ENCODE data around the gene TSPAN4. TPM values are rescaled to one million over a fixed set of nuclear protein-coding genes. Genes with fewer than 3 reads are reported as not detected.

TSPAN4 gene
- total RNA-seq, 1 experiment from 2014 or later = 26.9 TPM

GRCh38 chr11:893008-893654 lies 50.5 kb downstream of the TSPAN4 start:
- H3K4me3 ChIP-seq = no peak overlapping the region
- H3K36me3 ChIP-seq = no peaks in the 10 kb centered on the region
- peaks cover 33% of the 10 kb centered on the region for H3K4me1 ChIP-seq
- H3K27me3 ChIP-seq = no peaks in the 10 kb centered on the region
- H3K27ac ChIP-seq = no peak overlapping the region
- H3K9me3 ChIP-seq (replicated peaks) = no peaks in the 10 kb centered on the region
- DNase-seq = no peak

- H3K27me3 ChIP-seq = no peaks in the 10 kb centered on the region
- no peak overlapping the region for H3K4me3 ChIP-seq
- peaks cover 12% of the 10 kb centered on the region; the same call in 1 of the 2 replicates for H3K36me3 ChIP-seq
- H3K9me3 ChIP-seq (replicated peaks) = no peaks in the 10 kb centered on the region
- H3K27ac ChIP-seq = no peak overlapping the region
- H3K4me1 ChIP-seq = peaks cover 24% of the 10 kb centered on the region
- DNase-seq = no peak
Measured at GRCh38 chr11:894575-895201, 52.0 kb downstream of the TSPAN4 start.

GRCh38 chr11:895331-896110 lies 52.9 kb downstream of the TSPAN4 start:
- Histone ChIP-seq H3K9me3 (replicated peaks) (no peaks in the 10 kb centered on the region), H3K27ac (no peak overlapping the region), H3K4me3 (no peak overlapping the region), H3K36me3 (peaks cover 20% of the 10 kb centered on the region; the same call in 1 of the 2 replicates), H3K4me1 (peaks cover 16% of the 10 kb centered on the region), H3K27me3 (no peaks in the 10 kb centered on the region)
- no peak for DNase-seq

GRCh38 chr11:897253-898142 lies 54.8 kb downstream of the TSPAN4 start:
- H3K27me3 ChIP-seq = no peaks in the 10 kb centered on the region
- H3K36me3 ChIP-seq = peaks cover 26% of the 10 kb centered on the region; the same call in 1 of the 2 replicates
- no peaks in the 10 kb centered on the region for H3K9me3 ChIP-seq (replicated peaks)
- DNase-seq = no peak
- no peak overlapping the region for H3K27ac ChIP-seq
- H3K4me3 ChIP-seq = no peak overlapping the region
- no peaks in the 10 kb centered on the region; the same call in 1 of the 2 replicates for H3K4me1 ChIP-seq

- H3K4me1 ChIP-seq = no peaks in the 10 kb centered on the region
- no peaks in the 10 kb centered on the region for H3K27me3 ChIP-seq
- H3K9me3 ChIP-seq (replicated peaks) = no peaks in the 10 kb centered on the region
- no peak overlapping the region for H3K27ac ChIP-seq
- H3K36me3 ChIP-seq = peaks cover 29% of the 10 kb centered on the region; the same call in 1 of the 2 replicates
- DNase-seq = peak; percentile 42 to 60
- H3K4me3 ChIP-seq = no peak overlapping the region
Measured at GRCh38 chr11:898143-898511, 55.5 kb downstream of the TSPAN4 start.

GRCh38 chr11:898540-899190 lies 56.0 kb downstream of the TSPAN4 start:
- Histone ChIP-seq H3K4me3 (no peak overlapping the region), H3K27ac (no peak overlapping the region), H3K9me3 (replicated peaks) (no peaks in the 10 kb centered on the region), H3K36me3 (peaks cover 29% of the 10 kb centered on the region; the same call in 1 of the 2 replicates), H3K27me3 (no peaks in the 10 kb centered on the region), H3K4me1 (no peaks in the 10 kb centered on the region)
- peak; percentile 42 to 48 for DNase-seq

- no peak for DNase-seq
- Histone ChIP-seq H3K36me3 (peaks cover 36% of the 10 kb centered on the region; the same call in 1 of the 2 replicates), H3K27ac (no peak overlapping the region), H3K27me3 (no peaks in the 10 kb centered on the region), H3K4me3 (no peak overlapping the region), H3K9me3 (replicated peaks) (no peaks in the 10 kb centered on the region), H3K4me1 (no peaks in the 10 kb centered on the region)
Measured at GRCh38 chr11:899724-900123, 57.1 kb downstream of the TSPAN4 start.

- peaks cover 36% of the 10 kb centered on the region; the same call in 1 of the 2 replicates for H3K36me3 ChIP-seq
- H3K27ac ChIP-seq = no peak overlapping the region
- H3K4me1 ChIP-seq = no peaks in the 10 kb centered on the region
- H3K27me3 ChIP-seq = no peaks in the 10 kb centered on the region
- no peak for DNase-seq
- no peak overlapping the region for H3K4me3 ChIP-seq
- H3K9me3 ChIP-seq (replicated peaks) = no peaks in the 10 kb centered on the region
Measured at GRCh38 chr11:900545-900944, 57.9 kb downstream of the TSPAN4 start.

- DNase-seq = no peak
- no peak overlapping the region for H3K4me3 ChIP-seq
- H3K4me1 ChIP-seq = no peaks in the 10 kb centered on the region
- no peaks in the 10 kb centered on the region for H3K9me3 ChIP-seq (replicated peaks)
- peaks cover 36% of the 10 kb centered on the region; the same call in 1 of the 2 replicates for H3K36me3 ChIP-seq
- H3K27ac ChIP-seq = no peak overlapping the region
- H3K27me3 ChIP-seq = no peaks in the 10 kb centered on the region
Measured at GRCh38 chr11:901452-902061, 58.9 kb downstream of the TSPAN4 start.

- Histone ChIP-seq H3K36me3 (peaks cover 29% of the 10 kb centered on the region; the same call in 1 of the 2 replicates), H3K4me1 (no peaks in the 10 kb centered on the region), H3K27me3 (no peaks in the 10 kb centered on the region), H3K27ac (no peak overlapping the region), H3K9me3 (replicated peaks) (no peaks in the 10 kb centered on the region), H3K4me3 (no peak overlapping the region)
- no peak for DNase-seq
Measured at GRCh38 chr11:904380-904779, 61.7 kb downstream of the TSPAN4 start.

GRCh38 chr11:905952-906351 lies 63.3 kb downstream of the TSPAN4 start:
- H3K4me3 ChIP-seq = no peak overlapping the region
- H3K4me1 ChIP-seq = no peaks in the 10 kb centered on the region
- peaks cover 17% of the 10 kb centered on the region; the same call in 1 of the 2 replicates for H3K36me3 ChIP-seq
- no peaks in the 10 kb centered on the region for H3K9me3 ChIP-seq (replicated peaks)
- H3K27me3 ChIP-seq = no peaks in the 10 kb centered on the region
- H3K27ac ChIP-seq = no peak overlapping the region
- no peak for DNase-seq

GRCh38 chr11:907668-908067 lies 65.0 kb downstream of the TSPAN4 start:
- Histone ChIP-seq H3K9me3 (replicated peaks) (no peaks in the 10 kb centered on the region), H3K4me3 (no peak overlapping the region), H3K4me1 (no peaks in the 10 kb centered on the region), H3K27me3 (no peaks in the 10 kb centered on the region), H3K36me3 (peaks cover 13% of the 10 kb centered on the region; the same call in 1 of the 2 replicates), H3K27ac (no peak overlapping the region)
- DNase-seq = no peak

- no peak overlapping the region for H3K4me3 ChIP-seq
- H3K4me1 ChIP-seq = no peaks in the 10 kb centered on the region
- no peak for DNase-seq
- H3K9me3 ChIP-seq (replicated peaks) = no peaks in the 10 kb centered on the region
- no peaks in the 10 kb centered on the region for H3K27me3 ChIP-seq
- peaks cover 11% of the 10 kb centered on the region; the same call in 1 of the 2 replicates for H3K36me3 ChIP-seq
- no peak overlapping the region for H3K27ac ChIP-seq
Measured at GRCh38 chr11:908273-908672, 65.6 kb downstream of the TSPAN4 start.

All from SJCRH30 (cell line).